ENCODE measurements around the gene DEFB108B. TPM values are rescaled to one million over a fixed set of nuclear protein-coding genes. Genes with fewer than 3 reads are reported as not detected.
"Not testable (repeated sequence)": the region's sequence is repeated elsewhere in the genome, so short reads cannot be mapped to it uniquely, and the experiment has no call there.

DEFB108B gene

DNA sequence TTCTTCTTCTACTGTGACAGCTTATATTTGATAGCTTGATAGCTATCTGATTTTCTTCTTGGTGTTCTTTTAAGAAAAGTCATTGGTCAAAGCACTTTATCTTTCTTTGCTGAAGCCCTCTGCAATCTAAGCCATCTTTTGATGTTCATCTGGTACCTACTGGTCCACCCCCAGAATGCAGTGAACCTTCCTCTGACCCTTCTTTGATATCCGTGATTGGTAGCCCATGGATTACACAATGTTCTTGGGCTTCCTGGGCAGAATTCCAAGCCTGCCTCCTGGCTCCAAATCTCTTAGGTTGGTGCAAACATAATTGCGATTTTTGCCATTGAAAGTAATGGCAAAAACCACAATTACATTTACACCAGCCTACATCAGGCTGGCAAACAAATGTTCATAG, 43.3 kb downstream of the DEFB108B start:
- not testable (repeated sequence) for H4K8ac ChIP-seq (ENCODE audit: low read length); H3K9ac ChIP-seq (ENCODE audit: low read length); H3K4me1 ChIP-seq (ENCODE audit: control insufficient read depth, insufficient read depth, low read depth, low read length); H3K9me3 ChIP-seq (ENCODE audit: control insufficient read depth, low read length); H3K23ac ChIP-seq (ENCODE audit: low read length in 2 of 2); H2BK12ac ChIP-seq (ENCODE audit: low read length in 2 of 2); H2AK5ac ChIP-seq (ENCODE audit: low read length, severe bottlenecking); H3K27me3 ChIP-seq (ENCODE audit: control insufficient read depth in 1 of 2, insufficient read depth in 1 of 2, low read length in 2 of 2); H3K4me3 ChIP-seq (ENCODE audit: insufficient read depth in 1 of 2, low read depth in 1 of 2, low read length in 2 of 2); H2BK5ac ChIP-seq (ENCODE audit: low read depth, low read length, poor library complexity, severe bottlenecking); H4K91ac ChIP-seq (ENCODE audit: low read length); H3K27ac ChIP-seq (ENCODE audit: low read length, poor library complexity, severe bottlenecking); DNase-seq; H3K79me1 ChIP-seq (replicated peaks; ENCODE audit: low read length, poor library complexity, severe bottlenecking); H2AFZ ChIP-seq (ENCODE audit: low read depth, low read length); H3K18ac ChIP-seq (ENCODE audit: low read depth in 1 of 2, low read length in 2 of 2); H3K4me2 ChIP-seq (ENCODE audit: low read length, poor library complexity, severe bottlenecking); H3K36me3 ChIP-seq (ENCODE audit: control insufficient read depth in 1 of 2, insufficient read depth in 2 of 2, low read depth in 1 of 2, low read length in 2 of 2); H3K4ac ChIP-seq (ENCODE audit: low read depth in 1 of 2, low read length in 2 of 2); H2BK120ac ChIP-seq (ENCODE audit: low read depth, low read length); H2BK15ac ChIP-seq (ENCODE audit: low read depth, poor library complexity, severe bottlenecking); H3K14ac ChIP-seq (ENCODE audit: low read length in 2 of 2)
- 81% methylated on average over 1 of the region's 2 CpGs for WGBS

DNA sequence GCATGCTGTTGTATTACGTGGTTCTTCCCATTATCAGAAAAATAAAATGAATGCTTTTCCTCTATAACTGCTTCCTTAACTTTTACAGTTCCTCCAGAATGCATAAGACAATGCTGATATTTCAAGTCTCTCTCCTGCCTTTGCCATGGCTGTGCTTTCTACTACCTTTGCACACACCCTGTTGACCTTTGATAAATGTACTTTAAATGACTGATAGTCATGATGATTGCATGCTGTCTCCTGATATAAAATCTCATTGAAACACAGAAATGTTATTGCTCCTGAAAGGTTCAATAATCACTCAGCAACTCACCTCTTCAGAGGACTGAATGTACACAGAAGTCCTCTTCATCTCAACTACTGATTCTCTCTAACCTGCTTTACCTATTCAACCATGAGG, 45.1 kb downstream of the DEFB108B start, which contains the start of gene DEFB131B:
DEFB131B (plus strand) TSS at position 395 of the 400 bp plus-strand sequence; CDS start at position 395, 0 bp downstream.
- not testable (repeated sequence) for H3K4me2 ChIP-seq (ENCODE audit: low read length, poor library complexity, severe bottlenecking); H3K4ac ChIP-seq (ENCODE audit: low read depth in 1 of 2, low read length in 2 of 2); H2BK120ac ChIP-seq (ENCODE audit: low read depth, low read length); H4K91ac ChIP-seq (ENCODE audit: low read length); DNase-seq; H3K36me3 ChIP-seq (ENCODE audit: control insufficient read depth in 1 of 2, insufficient read depth in 2 of 2, low read depth in 1 of 2, low read length in 2 of 2); H3K14ac ChIP-seq (ENCODE audit: low read length in 2 of 2); H2AFZ ChIP-seq (ENCODE audit: low read depth, low read length); H3K79me1 ChIP-seq (replicated peaks; ENCODE audit: low read length, poor library complexity, severe bottlenecking); H2BK12ac ChIP-seq (ENCODE audit: low read length in 2 of 2); H3K4me3 ChIP-seq (ENCODE audit: insufficient read depth in 1 of 2, low read depth in 1 of 2, low read length in 2 of 2); H3K27ac ChIP-seq (ENCODE audit: low read length, poor library complexity, severe bottlenecking); H3K9me3 ChIP-seq (ENCODE audit: control insufficient read depth, low read length); H2BK5ac ChIP-seq (ENCODE audit: low read depth, low read length, poor library complexity, severe bottlenecking); H3K9ac ChIP-seq (ENCODE audit: low read length); H2BK15ac ChIP-seq (ENCODE audit: low read depth, poor library complexity, severe bottlenecking); H3K4me1 ChIP-seq (ENCODE audit: control insufficient read depth, insufficient read depth, low read depth, low read length); H3K27me3 ChIP-seq (ENCODE audit: control insufficient read depth in 1 of 2, insufficient read depth in 1 of 2, low read length in 2 of 2); H2AK5ac ChIP-seq (ENCODE audit: low read length, severe bottlenecking); H3K18ac ChIP-seq (ENCODE audit: low read depth in 1 of 2, low read length in 2 of 2); H4K8ac ChIP-seq (ENCODE audit: low read length); H3K23ac ChIP-seq (ENCODE audit: low read length in 2 of 2)
- WGBS: 100% methylated on average over 1 of the region's 1 CpG

DNA sequence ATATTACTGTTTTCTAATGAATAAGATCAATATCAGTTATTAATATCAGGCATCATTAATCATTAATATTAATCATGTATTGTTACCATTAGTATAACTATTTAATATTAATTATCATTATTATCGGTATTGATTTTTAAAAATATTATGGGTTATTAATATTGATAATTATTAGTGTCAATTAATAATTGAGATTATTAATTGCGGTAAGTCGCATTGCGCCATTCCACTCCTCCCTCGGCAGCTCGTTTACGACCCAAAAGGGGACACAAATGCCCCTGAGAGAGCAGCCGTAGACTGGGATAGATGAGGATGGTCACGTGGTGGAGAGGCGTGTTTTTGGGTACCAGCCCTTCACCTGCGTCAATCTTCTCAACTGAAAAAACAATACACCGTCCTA, 52.8 kb downstream of the DEFB108B start:
- not testable (repeated sequence) for DNase-seq; H3K4ac ChIP-seq (ENCODE audit: low read depth in 1 of 2, low read length in 2 of 2); H3K9ac ChIP-seq (ENCODE audit: low read length); H3K79me1 ChIP-seq (replicated peaks; ENCODE audit: low read length, poor library complexity, severe bottlenecking); H4K8ac ChIP-seq (ENCODE audit: low read length); H4K91ac ChIP-seq (ENCODE audit: low read length); H3K27ac ChIP-seq (ENCODE audit: low read length, poor library complexity, severe bottlenecking); H3K14ac ChIP-seq (ENCODE audit: low read length in 2 of 2); H3K18ac ChIP-seq (ENCODE audit: low read depth in 1 of 2, low read length in 2 of 2); H2BK15ac ChIP-seq (ENCODE audit: low read depth, poor library complexity, severe bottlenecking); H3K4me2 ChIP-seq (ENCODE audit: low read length, poor library complexity, severe bottlenecking); H2AK5ac ChIP-seq (ENCODE audit: low read length, severe bottlenecking); H2BK5ac ChIP-seq (ENCODE audit: low read depth, low read length, poor library complexity, severe bottlenecking); H3K9me3 ChIP-seq (ENCODE audit: control insufficient read depth, low read length); H2BK12ac ChIP-seq (ENCODE audit: low read length in 2 of 2); H3K23ac ChIP-seq (ENCODE audit: low read length in 2 of 2); H3K27me3 ChIP-seq (ENCODE audit: control insufficient read depth in 1 of 2, insufficient read depth in 1 of 2, low read length in 2 of 2); H2AFZ ChIP-seq (ENCODE audit: low read depth, low read length); H2BK120ac ChIP-seq (ENCODE audit: low read depth, low read length); H3K36me3 ChIP-seq (ENCODE audit: control insufficient read depth in 1 of 2, insufficient read depth in 2 of 2, low read depth in 1 of 2, low read length in 2 of 2); H3K4me3 ChIP-seq (ENCODE audit: insufficient read depth in 1 of 2, low read depth in 1 of 2, low read length in 2 of 2); H3K4me1 ChIP-seq (ENCODE audit: control insufficient read depth, insufficient read depth, low read depth, low read length)
- 97% methylated on average over 11 of the region's 12 CpGs for WGBS

Small RNA genes lying within 50 kb of the gene (small RNA-seq; reads per million reads assigned to genes)
- not detected for gene RNA5SP342 (ENCODE audit: low read depth)
